HG03045 (cell line): ENCODE data around the gene ERGIC2.
"Not testable (repeated sequence)": the region's sequence is repeated elsewhere in the genome, so short reads cannot be mapped to it uniquely, and the experiment has no call there.

ENCODE experiments used
- ATAC-seq: cut with Tn5 transposase; IDR thresholded peaks from one replicate; pipeline ENCODE4 v1.9.1; 2021; ENCODE audit warnings: mild to moderate bottlenecking, moderate library complexity; ENCODE audit not compliant: unreplicated experiment

ERGIC2 gene

GRCh38 chr12:29306266-29306665 is 74.7 kb downstream of the ERGIC2 start:
- ATAC-seq, result no peak

- no peak for ATAC-seq
Observed at GRCh38 chr12:29304388-29304787, 76.6 kb downstream of the ERGIC2 start.

GRCh38 chr12:29301114-29301513 is 79.9 kb downstream of the ERGIC2 start:
- ATAC-seq, result no peak

- ATAC-seq, result no peak
Observed at GRCh38 chr12:29299633-29300032, 81.3 kb downstream of the ERGIC2 start.

- ATAC-seq, result no peak
Observed at GRCh38 chr12:29291226-29291625, 89.7 kb downstream of the ERGIC2 start.

- not testable (repeated sequence) for ATAC-seq
Observed at GRCh38 chr12:29290475-29290874, 90.5 kb downstream of the ERGIC2 start.

GRCh38 chr12:29288031-29288430 is 92.9 kb downstream of the ERGIC2 start:
- ATAC-seq, result no peak

- ATAC-seq, result no peak
Observed at GRCh38 chr12:29287622-29288021, 93.3 kb downstream of the ERGIC2 start.
